Skin of body (tissue), 2 donors: ENCODE measurements around the gene AUTS2. TPM values are rescaled to one million over a fixed set of nuclear protein-coding genes. Genes with fewer than 3 reads are reported as not detected.

Experiments used
- DNase-seq: peaks from one replicate; lab custom pipeline; 2025; lab: John Stamatoyannopoulos, UW
- total RNA-seq: library from RNA; depleted of rRNA; stranded (reverse); fragments of >200 nt; gene quantifications from one replicate; pipeline ENCODE4 v1.2.3, GENCODE V29; 2014

The AUTS2 gene
- total RNA-seq: 61.0 TPM

DNA sequence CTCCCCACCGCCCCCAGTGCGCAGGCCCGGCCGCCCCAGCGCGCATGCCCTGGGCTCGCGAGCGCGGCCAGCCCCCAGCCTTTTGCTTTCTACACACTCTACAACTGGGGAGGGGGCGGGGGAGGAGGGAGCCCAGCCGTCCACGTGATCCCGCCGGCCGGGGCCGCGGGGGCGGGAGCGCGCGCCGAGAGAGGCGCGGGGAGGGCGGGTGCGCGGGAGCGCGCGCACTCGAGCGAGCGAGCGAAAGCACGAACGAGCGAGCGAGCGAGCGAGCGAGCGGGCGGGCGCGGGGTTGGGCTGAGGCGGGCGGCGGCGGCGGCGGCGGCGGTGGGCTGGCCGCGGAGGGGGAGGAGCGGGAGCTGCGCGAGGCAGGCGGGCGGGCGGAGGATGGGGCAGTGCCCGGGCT, at the start of gene AUTS2:
Gene AUTS2, plus strand, starts transcription at position 395 of the 406 bp plus-strand sequence. CDS start 1,179 bp downstream, outside the sequence.
- peak; percentile 96 for DNase-seq

DNA sequence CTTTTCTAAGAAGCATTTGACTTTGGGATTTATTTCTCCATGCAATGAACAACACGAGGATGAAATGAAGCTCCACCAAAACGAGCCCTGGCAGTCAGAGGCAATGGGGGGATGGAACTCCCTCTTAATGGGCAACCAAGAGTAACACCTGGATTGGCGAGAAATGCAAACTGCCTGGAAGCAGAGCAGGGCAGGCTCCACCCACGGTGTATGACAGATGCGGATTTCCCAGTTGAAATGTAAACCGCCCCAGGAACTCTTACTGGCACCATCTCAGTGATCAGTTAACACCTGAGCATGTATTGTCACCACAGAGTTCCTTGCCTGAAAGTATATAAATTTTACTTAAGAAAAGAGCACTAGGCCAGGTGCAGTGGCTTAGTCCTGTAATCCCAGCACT, 47.3 kb upstream of the AUTS2 start:
- DNase-seq: no peak

DNA sequence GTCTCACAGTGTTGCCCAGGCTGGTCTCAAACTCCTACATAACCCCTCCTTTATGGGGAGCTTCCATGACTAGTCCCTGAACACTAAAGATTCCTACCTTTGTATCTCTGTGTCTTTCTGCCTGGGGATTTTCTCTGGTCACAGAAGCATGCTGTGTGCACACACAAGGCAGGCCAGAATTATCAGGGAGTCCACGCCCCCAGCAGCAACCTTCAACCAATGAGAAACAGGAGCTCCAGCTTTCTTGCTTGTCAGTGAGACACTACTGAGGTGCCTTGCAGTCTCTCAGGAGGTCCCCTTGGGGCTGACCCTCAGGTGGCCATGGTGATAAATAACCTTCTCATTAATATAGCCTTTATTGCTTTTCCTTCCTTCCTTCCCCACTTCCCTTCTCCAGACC, 45.1 kb upstream of the AUTS2 start:
- DNase-seq: no peak

DNA sequence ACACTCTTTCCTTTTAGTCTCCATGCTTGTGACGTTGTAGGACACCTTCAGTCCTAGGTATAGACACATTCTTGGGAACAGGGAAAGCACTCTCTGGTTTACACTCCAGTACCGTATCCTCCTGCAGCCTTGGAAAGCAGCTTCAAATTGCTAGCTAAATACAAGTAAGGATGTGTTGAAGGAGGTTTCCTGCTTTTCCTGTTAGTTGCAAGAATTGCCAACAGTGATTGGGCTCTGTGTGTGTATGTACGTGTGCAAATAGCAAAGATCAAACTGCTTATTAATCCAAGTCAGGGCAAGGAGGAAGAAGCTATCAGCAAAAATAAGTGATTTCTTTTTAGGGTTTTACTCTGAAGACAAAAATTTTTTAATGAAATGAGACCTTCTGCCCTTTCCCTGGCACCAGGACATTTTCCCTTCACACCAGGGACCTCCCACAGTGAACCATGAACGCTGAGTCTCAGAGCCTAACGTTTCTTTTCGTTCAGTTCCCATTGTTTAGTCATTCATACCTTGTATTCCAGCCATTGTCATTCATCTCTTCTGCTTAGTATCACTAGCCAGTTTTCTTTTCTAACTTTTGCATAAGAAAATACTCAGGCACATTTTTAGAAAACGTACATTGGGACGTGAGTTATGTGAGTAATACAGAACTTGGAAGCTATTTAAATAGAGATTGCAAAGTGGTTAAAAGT, 36.9 kb upstream of the AUTS2 start:
- no peak for DNase-seq

DNA sequence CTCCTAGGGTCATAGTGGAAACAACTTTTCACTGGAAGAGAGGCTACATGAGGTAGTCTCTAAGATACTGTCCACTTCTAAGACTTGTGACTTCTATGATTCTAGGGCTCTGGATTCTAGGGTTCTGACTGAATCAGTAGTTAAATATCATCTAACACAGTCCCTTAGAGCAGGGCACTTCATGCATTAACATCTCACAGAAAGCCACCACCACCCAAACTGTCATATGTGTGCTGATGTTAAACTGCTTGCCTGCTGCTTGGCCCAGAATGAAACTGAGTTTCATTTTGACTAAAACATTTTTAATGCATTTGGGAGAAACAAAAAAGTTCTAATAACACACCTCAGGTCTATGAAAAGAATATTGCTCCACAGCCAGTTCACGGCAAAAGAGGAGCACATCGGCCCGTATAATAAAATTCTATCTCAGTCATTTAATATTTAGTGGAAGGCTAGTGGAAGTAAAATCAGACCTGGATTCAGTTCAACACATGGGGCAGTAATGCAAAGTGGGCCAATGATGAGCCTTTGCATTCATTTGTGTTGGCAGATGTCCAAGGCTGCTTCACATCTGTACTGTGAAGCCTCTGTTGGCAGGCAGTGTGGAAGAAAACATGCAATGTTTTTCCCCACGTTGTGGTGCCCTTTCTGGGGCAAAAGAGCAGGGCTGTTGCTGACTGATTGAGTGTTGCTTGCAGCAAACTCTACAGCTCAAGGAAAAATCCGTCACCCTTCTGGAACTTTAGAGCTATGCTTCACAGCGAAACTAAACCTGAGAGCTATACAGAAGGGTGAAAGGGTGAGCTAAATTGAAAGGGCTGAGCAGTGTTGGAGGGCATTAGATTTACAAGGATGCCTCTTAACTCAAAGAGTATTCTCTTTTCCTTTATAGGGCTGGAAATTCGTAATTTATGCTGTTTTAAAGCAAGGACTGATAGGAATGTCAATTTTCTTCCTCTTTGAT, 33.5 kb upstream of the AUTS2 start:
- peak; percentile 87 for DNase-seq

DNA sequence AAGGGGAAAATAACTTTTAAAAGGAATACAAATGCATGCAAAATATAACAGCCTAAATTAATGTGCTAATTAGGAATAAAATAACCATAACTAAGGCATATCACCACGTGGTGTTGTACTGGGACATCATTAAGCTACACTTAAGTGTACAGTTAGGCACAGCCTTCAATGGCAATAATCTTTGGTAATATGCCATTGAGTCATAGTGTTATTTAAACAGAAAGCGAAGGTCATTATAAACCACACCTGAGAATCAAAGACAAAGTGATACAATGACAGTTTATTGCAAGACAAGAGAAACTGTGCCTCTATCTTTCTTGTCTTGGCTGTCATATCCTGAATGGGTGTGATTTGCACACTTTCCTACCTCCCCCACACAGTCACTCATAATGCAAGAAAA, 30.5 kb upstream of the AUTS2 start:
- no peak for DNase-seq

DNA sequence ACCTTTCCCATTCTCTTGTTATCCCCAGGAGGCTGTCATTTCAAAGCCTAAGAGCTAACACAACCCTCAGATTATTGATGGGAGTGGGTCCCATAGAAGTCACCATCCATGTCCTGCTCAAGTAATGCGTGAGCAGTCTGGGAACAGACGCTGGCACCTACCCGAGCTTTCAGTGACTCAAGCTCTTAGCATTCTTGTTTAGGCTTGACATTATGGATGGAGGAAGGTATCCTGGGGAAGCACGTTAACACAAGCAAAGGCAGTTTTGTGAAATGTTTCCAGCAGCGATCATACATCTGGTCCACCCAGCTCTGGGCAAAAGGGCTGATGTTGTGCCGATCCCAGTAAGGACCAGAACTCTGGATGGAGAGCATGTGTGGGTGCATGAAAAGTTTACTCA, 30.0 kb upstream of the AUTS2 start:
- no peak for DNase-seq

DNA sequence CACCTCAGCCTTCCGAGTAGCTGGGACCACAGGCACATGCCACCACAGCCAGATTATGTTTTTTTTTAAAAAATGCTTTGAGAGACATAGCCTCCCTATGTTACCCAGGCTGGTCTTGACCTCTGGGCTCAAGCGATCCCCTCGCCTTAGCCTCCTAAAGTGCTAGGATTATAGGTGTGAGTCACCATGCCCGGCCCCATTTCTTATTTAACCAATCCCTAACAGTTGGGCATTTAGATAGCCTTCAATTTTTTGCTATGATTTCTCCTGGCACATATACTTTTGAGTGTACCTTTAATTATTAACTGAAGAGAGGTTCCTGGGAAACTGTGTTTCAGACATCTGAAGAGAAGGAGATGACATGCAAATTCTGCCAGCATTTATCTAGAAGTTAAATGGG, 22.6 kb upstream of the AUTS2 start:
- DNase-seq: no peak

DNA sequence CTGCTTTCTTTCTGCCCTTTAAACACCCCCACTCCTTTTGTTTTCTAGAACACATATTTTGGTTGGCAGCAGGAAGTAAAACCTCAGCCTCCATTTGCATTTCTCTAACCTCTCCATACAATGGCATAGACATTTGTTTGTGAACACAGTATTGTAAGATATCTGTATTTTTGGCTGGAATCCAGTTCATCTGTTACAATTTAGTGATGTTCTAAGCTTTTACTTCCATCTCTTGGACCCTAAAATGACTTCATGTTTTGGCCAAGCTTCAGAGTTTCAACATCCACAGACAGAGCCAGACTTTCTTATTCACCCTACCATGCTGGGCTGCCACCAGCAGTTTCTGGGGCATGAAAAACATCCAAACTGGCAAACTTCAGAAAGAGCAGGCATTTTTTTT, 21.1 kb upstream of the AUTS2 start:
- DNase-seq: peak; percentile 88

DNA sequence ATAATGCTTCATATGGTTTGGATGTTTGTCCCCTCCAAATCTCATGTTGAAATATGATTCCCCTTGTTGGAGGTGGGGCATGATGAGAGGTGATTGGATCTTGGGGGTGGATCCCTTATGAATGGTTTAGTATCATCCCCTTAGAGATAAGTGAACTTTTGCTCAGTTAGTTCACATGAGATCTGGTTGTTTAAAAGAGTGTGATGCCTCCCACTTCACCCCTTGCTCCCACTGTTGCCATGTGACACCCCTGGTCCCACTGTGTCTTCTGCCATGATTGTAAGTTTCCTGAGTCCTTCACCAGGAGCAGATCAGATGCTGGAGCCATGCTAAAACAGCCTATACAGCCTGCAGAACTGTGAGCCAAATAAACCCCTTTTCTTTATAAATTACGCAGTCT, 13.1 kb upstream of the AUTS2 start:
- no peak for DNase-seq

DNA sequence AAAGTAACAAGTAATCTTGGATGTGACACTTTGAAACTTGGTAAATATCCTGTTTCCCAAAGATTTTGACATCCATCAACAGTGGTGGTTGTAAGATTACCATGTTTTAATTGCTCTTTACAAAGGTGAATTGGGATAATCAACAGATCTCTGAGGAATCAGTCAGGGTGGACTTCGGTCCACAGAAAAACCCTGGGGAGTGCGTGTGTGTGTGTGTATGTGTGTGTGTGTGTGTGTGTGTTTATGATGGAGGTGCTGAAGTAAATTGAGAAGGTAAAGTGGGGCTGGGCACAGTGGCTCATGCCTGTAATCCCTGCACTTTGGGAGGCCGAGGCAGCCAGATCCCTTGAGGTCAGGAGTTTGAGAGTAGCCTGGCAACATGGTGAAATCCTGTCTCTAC, 12.0 kb upstream of the AUTS2 start:
- no peak for DNase-seq

DNA sequence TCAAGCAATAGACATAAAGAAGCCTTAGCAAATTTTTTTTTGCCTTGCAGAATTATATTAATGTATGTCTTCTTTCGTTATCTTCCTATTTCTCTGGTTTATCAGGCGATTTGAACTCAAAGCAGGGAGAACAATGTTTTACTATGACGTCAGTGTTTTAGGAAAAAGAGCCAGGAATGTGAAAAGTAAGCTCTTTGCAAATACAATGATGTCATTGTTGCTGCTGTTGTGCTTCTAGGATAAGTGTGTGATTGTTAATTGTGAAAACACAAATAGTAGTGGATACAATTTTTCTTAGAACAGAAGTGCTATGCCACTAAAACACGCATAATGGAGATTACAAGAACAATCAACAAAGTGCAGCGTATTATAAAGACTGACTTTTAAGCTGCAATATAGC, 9.5 kb upstream of the AUTS2 start:
- DNase-seq: no peak

DNA sequence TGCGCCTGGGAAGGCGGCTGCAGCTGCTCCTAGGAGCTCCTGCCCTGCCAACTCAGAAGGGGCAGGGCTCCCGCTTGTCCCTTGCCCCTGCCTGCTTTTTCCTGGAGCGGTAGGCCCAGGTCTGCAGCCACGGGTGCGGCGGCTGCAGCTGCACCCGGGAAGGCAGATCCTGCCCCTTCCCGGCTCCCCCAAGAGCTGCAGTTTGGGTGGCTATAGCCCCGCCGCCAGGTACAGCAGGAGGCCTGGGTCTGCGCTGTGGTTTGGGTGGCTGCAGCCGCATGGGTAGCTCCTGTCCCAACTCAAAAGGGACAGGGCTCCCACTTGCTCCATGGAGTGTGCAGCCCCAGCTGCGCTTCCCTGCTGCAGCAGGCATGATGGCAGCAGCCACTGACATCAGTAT, 6.5 kb upstream of the AUTS2 start:
- DNase-seq: no peak

DNA sequence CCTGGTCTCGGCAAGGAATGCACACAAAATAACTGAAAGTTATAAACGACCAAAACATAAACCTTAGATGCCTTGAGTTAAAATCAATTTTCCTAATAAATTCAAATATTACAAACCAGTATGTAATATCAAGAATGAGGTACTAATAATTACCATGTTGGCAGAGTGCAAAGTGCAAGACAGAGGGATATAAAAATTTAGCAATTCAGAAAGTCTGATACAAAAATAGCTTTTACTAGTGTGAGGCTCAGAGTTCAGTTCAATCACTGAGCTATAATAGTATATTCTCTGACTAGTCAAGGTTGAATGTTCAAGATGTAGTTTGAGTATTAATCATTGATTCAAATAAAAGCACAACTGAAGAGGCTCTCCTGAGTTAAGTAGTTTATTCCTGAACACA, 4.8 kb upstream of the AUTS2 start:
- DNase-seq: no peak

DNA sequence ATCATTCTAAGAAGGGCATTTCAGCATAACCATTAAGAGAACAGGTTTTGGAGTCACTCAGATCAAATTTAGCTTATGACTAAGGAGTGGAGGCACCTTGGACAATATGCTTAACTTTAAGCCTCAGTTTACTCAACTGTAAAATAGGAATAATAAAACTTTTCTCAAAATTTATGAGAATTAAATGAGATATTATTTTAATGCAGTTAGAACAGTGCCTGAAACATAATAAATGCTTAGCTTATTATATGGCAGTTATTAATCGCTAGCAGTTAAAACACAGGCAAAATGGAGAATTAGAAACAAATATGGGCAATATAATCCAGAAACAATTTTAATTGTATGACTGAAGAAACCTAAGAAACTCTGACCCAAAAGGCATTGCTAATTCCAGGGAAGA, 2.9 kb upstream of the AUTS2 start:
- DNase-seq: no peak

DNA sequence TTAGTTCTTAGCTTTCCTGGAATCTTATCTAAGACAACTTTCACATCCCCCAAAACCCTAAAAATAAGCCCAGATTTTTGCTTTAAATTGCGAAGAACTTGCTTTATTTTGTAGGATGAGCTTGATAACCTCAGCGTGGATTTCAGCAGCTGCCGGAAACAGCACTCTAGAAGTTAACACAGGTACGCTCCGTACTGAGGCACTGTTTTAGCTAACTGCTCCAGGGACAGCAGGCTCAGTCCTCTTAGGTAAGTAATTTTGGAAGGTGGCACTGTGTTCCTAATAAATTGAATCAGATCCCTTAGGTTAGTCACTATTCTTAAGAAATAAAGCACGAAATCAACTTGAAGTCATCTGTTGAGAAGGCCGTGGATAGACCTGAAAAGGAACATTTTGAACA, 2.2 kb upstream of the AUTS2 start:
- no peak for DNase-seq

DNA sequence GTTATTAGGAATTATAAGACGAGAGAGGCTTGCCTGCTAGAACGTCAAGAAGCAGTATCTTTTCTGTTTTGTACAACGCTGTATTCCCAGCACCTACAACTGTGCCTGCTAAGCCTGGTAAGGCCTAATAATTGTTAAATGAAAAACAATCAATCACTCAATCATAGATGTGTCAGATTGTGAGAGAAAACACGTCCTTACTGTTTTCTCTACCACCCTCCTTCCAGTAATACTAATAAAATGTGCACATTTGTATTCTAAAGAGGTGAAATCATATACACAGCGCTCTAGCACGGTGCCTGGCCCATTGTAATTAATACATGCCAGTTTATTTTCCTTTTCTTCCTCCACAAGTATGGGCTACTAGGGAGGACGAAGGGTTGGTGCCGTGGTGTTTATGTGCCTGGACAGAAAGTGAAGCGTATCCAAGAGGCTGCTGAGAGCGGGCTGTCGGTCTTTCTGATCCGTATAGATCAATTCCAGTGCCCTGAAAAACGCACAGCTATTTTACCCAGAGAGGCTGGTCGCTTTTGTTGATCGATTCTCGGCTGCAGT, 1.5 kb upstream of the AUTS2 start:
- DNase-seq: no peak

DNA sequence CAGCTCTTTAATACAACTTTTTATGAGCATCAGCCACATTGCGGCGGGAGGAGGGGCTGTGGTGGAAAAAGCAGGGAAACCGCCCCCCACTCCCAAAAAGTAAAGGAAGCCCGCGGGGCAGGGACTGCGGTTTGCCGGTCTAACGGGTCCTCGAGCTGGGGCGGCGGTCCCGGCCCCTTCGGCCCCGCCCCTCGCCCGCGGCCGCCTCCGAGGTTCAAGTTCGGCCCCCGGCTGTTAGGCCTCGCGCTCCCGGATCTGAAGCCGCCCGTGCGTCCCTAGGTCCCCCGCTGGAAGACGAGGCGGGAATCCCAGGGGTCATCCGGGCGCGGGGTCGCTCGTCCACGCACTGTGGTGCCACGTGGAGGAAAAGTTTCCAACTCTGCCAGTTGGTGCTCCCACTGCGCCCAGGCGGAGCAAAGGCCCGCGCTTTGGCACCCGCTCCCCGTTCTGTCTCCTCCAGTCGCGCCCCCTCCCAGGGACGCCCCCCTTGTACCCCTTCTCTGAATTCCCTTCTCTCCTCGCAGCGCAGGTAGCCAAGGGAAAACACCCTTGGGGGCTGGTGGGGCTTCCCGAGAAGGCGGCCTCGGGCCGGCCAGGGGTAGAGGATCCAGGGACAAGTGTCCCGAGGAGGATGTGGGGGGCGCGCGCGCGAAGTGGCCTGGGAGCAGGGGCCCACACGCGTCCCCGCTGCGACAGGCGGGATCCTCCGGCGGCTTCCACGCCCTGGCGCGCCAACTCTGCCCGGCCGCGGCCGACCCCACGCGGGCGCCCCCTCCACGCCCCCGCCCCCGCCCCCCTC, 798 bp upstream of the AUTS2 start:
- no peak for DNase-seq

DNA sequence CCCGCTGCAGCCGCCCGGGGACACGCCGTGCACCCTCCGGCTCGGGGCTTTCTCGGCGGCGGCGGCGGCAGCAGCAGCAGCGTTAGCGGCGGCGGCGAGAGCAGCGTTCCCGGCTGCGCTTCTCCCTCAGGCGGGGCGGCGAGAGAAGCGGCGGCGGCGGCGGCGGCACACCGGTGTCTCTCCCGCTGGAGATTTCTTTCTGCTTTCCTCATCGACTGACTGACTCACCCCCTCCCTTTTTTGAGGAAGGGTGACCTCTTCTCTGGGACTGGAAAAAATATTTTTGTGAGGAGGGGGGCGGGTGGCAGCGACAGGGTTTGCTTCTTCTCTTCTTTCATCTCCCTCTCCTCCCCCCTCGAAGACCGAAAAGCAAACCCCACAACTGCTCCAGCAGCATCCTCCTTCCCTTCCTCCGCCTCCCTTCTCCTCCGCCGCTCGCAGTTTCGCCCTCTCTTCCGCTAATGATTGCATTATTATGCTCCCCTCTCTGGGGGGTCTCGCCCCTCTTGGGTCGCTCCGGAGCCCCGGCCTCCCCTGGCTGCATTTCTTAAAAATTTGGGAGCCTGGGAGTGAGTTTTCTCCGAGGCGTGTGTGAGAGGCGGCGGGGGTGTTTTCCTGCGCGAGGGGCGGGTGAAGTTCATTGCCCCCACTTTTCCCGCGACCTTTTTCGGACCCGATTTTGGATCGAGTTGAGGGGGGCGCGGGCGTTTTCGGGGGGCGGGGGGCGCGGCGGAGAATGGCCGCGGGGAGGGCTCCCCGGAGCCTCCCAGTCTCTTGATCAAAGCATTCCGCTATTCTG, 411 bp downstream of the AUTS2 start:
- DNase-seq: no peak

DNA sequence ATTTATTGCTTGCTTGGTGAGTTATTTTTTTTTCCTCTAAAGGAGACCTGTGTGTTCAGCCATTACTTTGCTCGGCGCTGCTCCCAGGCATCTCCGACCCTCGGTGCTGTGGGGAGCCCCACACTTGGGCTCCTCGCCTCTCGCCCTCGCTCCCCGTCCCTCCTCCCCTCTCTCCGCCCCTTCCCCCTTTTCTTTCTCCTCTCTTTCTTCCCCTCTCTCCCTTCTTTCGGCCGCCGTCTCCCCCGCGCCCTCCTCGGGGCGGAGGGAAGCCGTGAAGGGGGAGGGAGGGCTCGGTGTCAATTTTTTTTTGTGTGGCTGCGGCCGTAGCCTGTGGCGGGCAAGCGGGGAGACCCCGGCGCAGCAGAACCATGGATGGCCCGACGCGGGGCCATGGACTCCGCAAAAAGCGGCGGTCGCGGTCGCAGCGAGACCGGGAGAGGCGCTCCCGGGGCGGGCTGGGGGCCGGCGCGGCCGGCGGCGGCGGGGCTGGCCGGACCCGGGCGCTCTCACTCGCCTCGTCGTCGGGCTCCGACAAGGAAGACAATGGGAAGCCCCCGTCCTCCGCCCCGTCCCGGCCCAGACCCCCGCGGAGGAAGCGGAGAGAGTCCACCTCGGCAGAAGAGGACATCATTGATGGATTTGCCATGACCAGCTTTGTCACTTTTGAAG, 1.1 kb downstream of the AUTS2 start:
- DNase-seq: peak; percentile 33
